Fibroblast of lung (primary cell): Measurements from ENCODE around the gene WWOX. TPM values are rescaled to one million over a fixed set of nuclear protein-coding genes. Genes with fewer than 3 reads are reported as not detected.

Source experiments
- DNase-seq, 2 donors: peaks; one replicate each; pipeline versions ENCODE4 v3.0.0 to v3.0.0-alpha.2; 2010; ENCODE audit warnings: low read depth in 2 of 2
- H2AFZ ChIP-seq: 2 replicates; pipeline ENCODE4 v1.5.1; 2012; ENCODE audit warnings: low read length, control low read depth, inconsistent platforms
- H3K27ac ChIP-seq: 2 replicates; pipeline ENCODE4 v1.5.1; 2011; ENCODE audit warnings: low read length, control low read depth; ENCODE audit not compliant: insufficient read depth
- H3K27me3 ChIP-seq: 2 replicates; pipeline ENCODE4 v1.5.1; 2011; ENCODE audit warnings: mild to moderate bottlenecking, low read length; ENCODE audit not compliant: control insufficient read depth, insufficient read depth
- H3K36me3 ChIP-seq: 2 replicates; pipeline ENCODE4 v1.5.1; 2011; ENCODE audit warnings: low read length; ENCODE audit not compliant: control insufficient read depth, insufficient read depth
- H3K4me1 ChIP-seq: 2 replicates; pipeline ENCODE4 v1.5.1; 2011; ENCODE audit warnings: low read length; ENCODE audit not compliant: control insufficient read depth, insufficient read depth; ENCODE audit errors: extremely low read depth
- H3K4me2 ChIP-seq: 2 replicates; pipeline ENCODE4 v1.5.1; 2011; ENCODE audit warnings: low read length, control low read depth; ENCODE audit not compliant: insufficient read depth; ENCODE audit errors: extremely low read depth
- H3K4me3 ChIP-seq, 4 experiments: fragments of 200-600 bp in 1 of 4; sonication (generic) in 1 of 4; replicated peaks in 1 of 4; 2 replicates each; pipeline ENCODE4 v1.5.1; 2011 to 2016; ENCODE audit warnings: low read length in 4 of 4, low read depth in 3 of 4, mild to moderate bottlenecking in 3 of 4, control low read depth in 2 of 4, inconsistent platforms in 1 of 4, mixed read lengths in 1 of 4; ENCODE audit not compliant: insufficient read depth in 1 of 4; ENCODE audit errors: control extremely low read depth in 1 of 4
- H3K79me2 ChIP-seq: 2 replicates; pipeline ENCODE4 v1.5.1; 2012; ENCODE audit warnings: mild to moderate bottlenecking, low read length, inconsistent platforms; ENCODE audit not compliant: control insufficient read depth, insufficient read depth
- H3K9ac ChIP-seq: 2 replicates; pipeline ENCODE4 v1.5.1; 2011; ENCODE audit warnings: mild to moderate bottlenecking, low read length, control low read depth; ENCODE audit not compliant: insufficient read depth
- H3K9me3 ChIP-seq: 2 replicates; pipeline ENCODE4 v1.5.1; 2012; ENCODE audit warnings: low read depth, low read length; ENCODE audit not compliant: control insufficient read depth, insufficient read depth
- H4K20me1 ChIP-seq: 2 replicates; pipeline ENCODE4 v1.5.1; 2011; ENCODE audit warnings: low read length; ENCODE audit not compliant: control insufficient read depth, insufficient read depth; ENCODE audit errors: extremely low read depth
- CTCF ChIP-seq, 2 donors: IDR thresholded peaks in 1 of 2; conservative IDR thresholded peaks in 1 of 2; 1 replicate in 1 of 2; 2 replicates in 1 of 2; pipeline ENCODE4 v1.5.1; 2011 to 2012; ENCODE audit warnings: low read length in 2 of 2, control low read depth in 1 of 2, inconsistent platforms in 1 of 2, low read depth in 1 of 2, mild to moderate bottlenecking in 1 of 2
- EZH2 ChIP-seq: IDR thresholded peaks from 2 replicates; pipeline ENCODE4 v1.5.1; 2012; ENCODE audit warnings: low read length, control low read depth, mild to moderate bottlenecking; ENCODE audit errors: missing control alignments
- polyA plus RNA-seq, 2 donors: library from polyadenylated mRNA; depleted of rRNA in 1 of 2; stranded (reverse) in 1 of 2; unstranded in 1 of 2; fragments of >200 nt; gene quantifications; 2 replicates each; pipeline ENCODE4 v1.2.1, GENCODE V29; 2011 to 2012; ENCODE audit warnings: missing spikeins in 1 of 2
- total RNA-seq: library from RNA; depleted of rRNA; stranded (reverse); fragments of >200 nt; gene quantifications from 2 replicates; pipeline ENCODE4 v1.2.1, GENCODE V29; 2014

Gene WWOX
- total and polyA plus RNA-seq, 2 donors (not counting 1 experiment from before 2014, with no cell fraction given): 5.6 to 16.3 TPM

- Histone ChIP-seq H3K27ac (no peak overlapping the region), H3K79me2 (no peaks in the 10 kb centered on the region), H3K4me2 (no peak overlapping the region), H3K27me3 (no peaks in the 10 kb centered on the region), H4K20me1 (no peaks in the 10 kb centered on the region), H3K9me3 (no peaks in the 10 kb centered on the region), H3K4me1 (no peaks in the 10 kb centered on the region), H2AFZ (no peak overlapping the region), H3K36me3 (no peaks in the 10 kb centered on the region), H3K4me3 (no peak overlapping the region), H3K9ac (no peak overlapping the region)
- no peak for DNase-seq
- no peak for TF ChIP-seq EZH2
- TF ChIP-seq CTCF (conservative IDR thresholded peaks at IDR 0.05 in 1 of 2, IDR thresholded peaks at IDR 0.05 in 1 of 2; ENCODE audit: low read depth in 1 of 2, low read length in 2 of 2): no peak
Measured at GRCh38 chr16:79088971-79089370, 989.5 kb downstream of the WWOX start.

GRCh38 chr16:79089735-79090284 lies 990.4 kb downstream of the WWOX start:
- H3K9me3 ChIP-seq: no peaks in the 10 kb centered on the region
- no peak overlapping the region for H3K27ac ChIP-seq
- no peaks in the 10 kb centered on the region for H3K27me3 ChIP-seq
- no peaks in the 10 kb centered on the region for H3K36me3 ChIP-seq
- no peak overlapping the region for H3K9ac ChIP-seq
- no peaks in the 10 kb centered on the region for H3K4me1 ChIP-seq
- no peak overlapping the region for H3K4me2 ChIP-seq
- DNase-seq: no peak
- no peaks in the 10 kb centered on the region for H3K79me2 ChIP-seq
- H4K20me1 ChIP-seq: no peaks in the 10 kb centered on the region
- H3K4me3 ChIP-seq: no peak overlapping the region
- TF ChIP-seq EZH2 (no peak), CTCF (conservative IDR thresholded peaks at IDR 0.05 in 1 of 2, IDR thresholded peaks at IDR 0.05 in 1 of 2; ENCODE audit: low read depth in 1 of 2, low read length in 2 of 2) (no peak)
- no peak overlapping the region for H2AFZ ChIP-seq

- no peak overlapping the region for H3K9ac ChIP-seq
- no peak for TF ChIP-seq CTCF (conservative IDR thresholded peaks at IDR 0.05 in 1 of 2, IDR thresholded peaks at IDR 0.05 in 1 of 2; ENCODE audit: low read depth in 1 of 2, low read length in 2 of 2)
- no peak for TF ChIP-seq EZH2
- no peaks in the 10 kb centered on the region for H3K79me2 ChIP-seq
Measured at GRCh38 chr16:79090966-79091365, 991.5 kb downstream of the WWOX start.

More at GRCh38 chr16:79090966-79091365, 991.5 kb downstream of the WWOX start:
- H4K20me1 ChIP-seq: no peaks in the 10 kb centered on the region
- H3K4me2 ChIP-seq: no peak overlapping the region
- no peaks in the 10 kb centered on the region for H3K9me3 ChIP-seq
- no peaks in the 10 kb centered on the region for H3K27me3 ChIP-seq
- H2AFZ ChIP-seq: no peak overlapping the region
- H3K4me3 ChIP-seq: no peak overlapping the region
- no peaks in the 10 kb centered on the region for H3K4me1 ChIP-seq
- H3K27ac ChIP-seq: no peak overlapping the region
- DNase-seq: no peak
- H3K36me3 ChIP-seq: no peaks in the 10 kb centered on the region
